GM12873 (cell line): ENCODE data around the gene VPS13D.

ENCODE experiments used
- CTCF ChIP-seq: IDR thresholded peaks from 2 replicates; pipeline ENCODE4 v1.5.1; 2012; ENCODE audit warnings: low read depth, mild to moderate bottlenecking, moderate library complexity, low read length, control low read depth; ENCODE audit not compliant: insufficient read depth; ENCODE audit errors: missing control alignments

The VPS13D gene

GRCh38 chr1:12194666-12195216 lies 35.1 kb upstream of the VPS13D start:
- TF ChIP-seq CTCF: no peak

- TF ChIP-seq CTCF: no peak
These were observed 34.4 kb upstream of the VPS13D start for GRCh38 chr1:12195416-12195815.

GRCh38 chr1:12196641-12197482 lies 33.0 kb upstream of the VPS13D start:
- no peak for TF ChIP-seq CTCF

- TF ChIP-seq CTCF: no peak
These were observed 32.3 kb upstream of the VPS13D start for GRCh38 chr1:12197483-12197880.

GRCh38 chr1:12200208-12200607 lies 29.6 kb upstream of the VPS13D start:
- no peak for TF ChIP-seq CTCF

- no peak for TF ChIP-seq CTCF
These were observed 28.3 kb upstream of the VPS13D start for GRCh38 chr1:12201352-12202189.

- no peak for TF ChIP-seq CTCF
These were observed 27.7 kb upstream of the VPS13D start for GRCh38 chr1:12202190-12202497.
